Stimulated activated CD4-positive, alpha-beta T cell treated with anti-CD3 and anti-CD28 coated beads, Interleukin-1b, Interleukin-23, amount 100 ng/mL, for 4 hours (primary cell): ENCODE results near the gene CELSR3.

Experiments
- DNase-seq, 2 donors: peaks; one replicate each; pipeline ENCODE4 v3.0.0-alpha.2; 2020; ENCODE audit warnings: low read depth in 2 of 2

CELSR3 gene

DNA sequence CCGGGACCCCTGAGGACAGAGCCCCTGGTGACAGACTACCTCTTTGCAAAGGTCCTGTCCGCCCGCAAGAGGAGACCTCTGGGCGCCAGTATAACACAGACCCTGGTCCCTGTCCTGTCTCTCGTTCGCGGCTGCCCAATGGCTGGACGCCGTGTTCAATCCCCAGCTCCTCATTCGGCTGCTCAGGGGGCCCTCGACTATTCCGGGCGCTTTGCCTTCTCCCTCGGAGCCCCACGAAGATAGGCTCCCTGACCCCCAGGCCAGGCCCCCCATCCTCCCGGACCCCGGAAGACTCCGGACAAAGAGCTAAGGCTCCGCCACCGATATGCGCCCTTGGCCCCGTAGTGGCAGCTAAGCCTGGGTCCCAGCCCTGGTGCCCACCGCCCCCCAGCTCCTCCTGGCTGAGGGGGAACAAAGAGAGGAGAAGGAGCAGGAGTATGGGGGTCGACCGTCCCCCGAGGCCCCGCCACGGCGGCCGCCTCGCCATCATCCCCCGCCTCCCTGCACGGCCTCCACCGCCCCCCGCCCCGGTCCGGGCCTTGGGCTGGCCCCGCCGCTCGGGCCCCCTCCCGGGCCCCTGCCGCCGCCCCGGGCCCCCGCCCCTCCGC lies 437 bp downstream of the CELSR3 start:
- no peak for DNase-seq

DNA sequence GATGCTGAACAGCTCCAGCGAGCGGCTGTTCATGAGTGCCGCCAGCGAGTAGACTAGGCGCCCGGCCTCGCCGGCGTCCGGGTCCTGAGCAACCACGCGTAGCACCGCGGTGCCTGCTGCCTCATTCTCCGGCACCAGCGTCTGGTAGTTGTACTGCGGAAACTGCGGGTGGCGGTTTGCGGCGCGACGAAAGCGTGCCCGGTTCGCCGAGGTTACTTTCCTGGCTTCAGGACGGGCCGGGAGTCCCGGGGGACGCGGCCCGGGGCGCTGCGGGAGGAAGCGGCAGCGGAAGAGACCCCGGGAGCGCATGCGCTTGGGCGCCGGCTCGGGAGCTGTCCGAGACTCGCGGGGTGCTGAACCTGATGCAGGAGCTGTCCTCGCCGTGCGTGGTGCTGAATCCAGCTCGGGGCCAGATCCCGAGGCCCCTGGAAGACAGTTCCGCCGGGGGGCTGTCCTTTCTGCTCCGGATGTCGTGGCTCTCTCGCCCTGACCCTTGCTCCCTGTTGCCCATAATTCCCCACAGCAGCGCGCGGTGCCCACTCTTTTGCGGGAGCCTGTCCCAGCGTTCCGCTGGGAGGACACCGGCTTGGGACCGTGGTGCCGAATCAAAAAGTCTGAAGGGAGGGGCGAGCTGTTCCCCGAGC lies 1.1 kb downstream of the CELSR3 start:
- DNase-seq: peak; percentile 66 to 69

GRCh38 chr3:48660800-48661400 lies 1.8 kb downstream of the CELSR3 start:
- DNase-seq: no peak

DNA sequence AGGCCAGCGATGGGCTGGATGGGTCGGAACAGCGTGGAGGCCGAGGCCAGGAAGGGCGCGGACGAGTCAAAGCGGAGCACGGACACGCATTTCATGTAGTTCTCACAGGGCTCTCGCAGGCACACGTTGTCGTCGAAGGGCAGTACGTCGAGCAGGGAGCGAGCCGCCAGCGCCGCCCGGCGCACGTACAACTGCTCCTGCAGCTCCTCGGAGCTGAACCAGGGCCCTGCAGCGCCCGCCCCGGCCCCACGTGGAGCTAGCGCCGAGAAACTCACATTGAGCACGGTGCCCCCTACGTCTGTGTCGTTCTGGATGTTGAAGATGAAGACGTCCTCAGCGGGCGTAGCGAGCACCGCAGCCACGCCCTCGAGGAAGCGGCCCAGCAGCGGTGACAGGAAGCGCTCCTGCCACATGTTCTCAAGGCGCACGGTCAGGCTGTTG lies 5.8 kb downstream of the CELSR3 start:
- DNase-seq: peak in 1 of 2 donors; percentile 24

GRCh38 chr3:48656061-48656840 lies 6.4 kb downstream of the CELSR3 start:
- DNase-seq: peak; percentile 79 to 84

DNA sequence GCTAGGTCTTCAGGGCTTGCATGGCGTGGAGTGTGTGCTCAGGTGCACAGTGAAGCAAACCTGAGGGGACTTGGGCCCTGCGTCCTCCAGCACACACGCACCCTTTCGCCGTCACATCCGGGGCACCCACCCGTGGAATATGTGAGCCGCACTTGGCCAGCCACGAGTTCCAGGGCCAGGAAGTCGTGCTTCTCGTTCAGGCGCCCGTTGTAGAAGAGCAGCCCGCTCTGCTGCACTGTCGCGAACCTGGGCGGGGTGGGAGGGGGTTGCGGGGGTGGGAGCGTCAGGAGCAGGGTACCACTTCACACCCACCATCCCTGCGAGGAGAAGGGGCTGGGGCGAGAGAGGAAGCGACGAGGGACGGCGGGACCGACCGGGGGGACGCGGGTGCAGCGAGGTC lies 7.1 kb downstream of the CELSR3 start:
- no peak for DNase-seq

DNA sequence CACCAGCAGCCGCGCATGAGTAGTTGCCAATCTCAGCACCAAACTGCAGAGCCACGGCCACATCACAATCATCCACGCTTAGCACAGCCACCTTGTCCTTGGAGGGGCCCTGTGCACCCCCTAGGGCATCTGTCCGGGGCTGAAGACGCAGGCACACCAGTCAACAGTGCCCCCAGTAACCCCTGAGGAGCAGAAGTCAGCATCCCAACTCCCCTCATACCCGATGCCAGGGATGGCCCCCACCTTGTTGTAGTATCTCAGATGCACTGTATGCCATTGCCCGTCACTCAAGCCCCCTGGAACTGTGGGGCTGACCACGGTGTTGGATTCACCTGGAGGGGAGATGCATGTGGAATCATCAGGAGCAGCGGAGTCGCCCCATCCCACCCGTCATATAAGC lies 7.6 kb downstream of the CELSR3 start:
- DNase-seq: no peak

DNA sequence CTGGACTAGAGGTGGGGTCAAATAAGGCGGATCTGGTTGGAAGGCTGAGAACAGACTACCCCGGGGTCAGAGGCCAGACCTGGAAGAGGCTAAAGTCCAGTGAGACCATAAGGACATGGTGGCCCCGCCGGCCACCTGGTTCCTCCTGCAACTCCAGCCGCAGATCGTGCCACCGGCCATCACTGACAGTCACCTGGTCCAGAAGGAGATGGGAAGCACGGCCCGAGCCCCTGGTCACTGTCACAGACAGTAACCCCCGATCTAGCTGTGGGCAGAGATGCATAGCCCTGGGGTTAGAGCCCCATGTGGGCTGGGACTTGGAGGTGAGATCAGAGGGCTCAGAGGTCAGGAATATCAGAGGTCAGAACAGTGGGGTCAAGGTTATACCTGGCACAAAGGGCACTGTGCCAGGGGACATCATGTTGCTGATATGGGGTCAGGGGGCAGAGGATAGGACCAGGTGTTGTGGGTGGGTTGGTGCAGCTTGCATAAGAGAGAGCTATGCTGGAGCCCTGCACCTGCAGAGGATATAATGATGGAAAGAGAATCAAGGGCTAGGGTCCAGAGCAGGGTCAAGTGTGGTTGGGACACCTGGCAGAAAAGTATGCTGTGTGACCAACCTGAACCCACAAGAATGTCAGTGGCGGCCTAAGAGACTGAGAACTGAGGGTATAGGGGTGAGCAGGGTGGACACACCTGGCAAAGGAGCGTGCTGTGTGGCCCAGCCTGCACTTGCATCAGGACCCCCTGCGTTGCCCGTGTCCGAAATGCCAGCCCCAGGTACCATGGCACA lies 9.6 kb downstream of the CELSR3 start:
- no peak for DNase-seq

- no peak for DNase-seq
Observed at GRCh38 chr3:48651771-48652170, 10.9 kb downstream of the CELSR3 start.

DNA sequence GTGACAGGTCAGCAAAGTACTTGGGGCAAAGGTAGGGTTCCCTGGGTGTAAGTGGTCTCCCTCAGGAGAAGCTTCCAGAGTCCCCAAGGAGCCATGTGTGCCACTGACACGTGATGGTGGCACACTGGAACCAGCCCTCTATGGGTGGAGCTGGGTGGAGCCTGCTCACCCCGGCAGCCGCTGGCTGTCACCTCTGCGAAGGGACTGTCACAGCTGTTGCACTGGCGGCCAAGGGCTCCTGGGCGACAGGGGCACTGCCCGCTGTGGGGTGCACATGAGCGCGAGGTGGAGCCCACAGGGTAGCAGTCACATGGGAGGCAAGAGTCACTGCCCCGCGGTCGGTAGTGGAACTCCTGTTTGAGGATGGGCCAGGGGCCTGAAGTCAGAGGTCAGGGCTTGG lies 12.0 kb downstream of the CELSR3 start:
- no peak for DNase-seq

DNA sequence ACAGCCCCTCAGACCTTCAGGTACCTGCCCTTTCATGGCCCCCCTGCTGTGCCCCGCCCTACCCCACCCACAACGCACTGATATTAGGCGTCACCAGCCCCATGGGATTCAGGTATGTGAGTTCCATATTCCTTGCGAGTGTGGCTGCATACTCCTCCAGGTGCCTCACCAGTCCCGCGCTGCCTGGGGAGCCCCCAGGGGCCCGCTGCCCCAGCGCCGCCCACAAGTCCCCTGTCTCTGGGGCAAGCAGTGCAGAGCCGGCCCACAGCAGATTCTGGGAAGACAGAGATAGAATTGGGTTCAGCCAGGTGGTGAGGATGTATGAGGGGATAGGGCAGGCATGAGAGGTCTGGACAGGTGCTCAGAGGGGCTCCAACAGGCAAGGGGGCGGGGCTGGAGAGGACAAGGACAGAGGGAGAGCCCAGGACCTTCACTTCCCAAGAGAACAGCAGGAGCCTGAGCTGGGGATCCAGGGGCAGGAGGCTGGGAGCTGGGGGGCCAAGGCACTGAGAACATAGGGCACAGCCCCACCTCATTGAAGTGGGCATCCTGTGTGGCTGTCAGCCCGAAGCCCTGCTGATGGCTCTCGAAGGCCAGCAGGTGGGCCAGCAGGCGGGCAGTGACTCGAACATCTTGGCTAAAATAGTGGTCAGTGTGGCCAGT lies 14.4 kb downstream of the CELSR3 start:
- DNase-seq: no peak

DNA sequence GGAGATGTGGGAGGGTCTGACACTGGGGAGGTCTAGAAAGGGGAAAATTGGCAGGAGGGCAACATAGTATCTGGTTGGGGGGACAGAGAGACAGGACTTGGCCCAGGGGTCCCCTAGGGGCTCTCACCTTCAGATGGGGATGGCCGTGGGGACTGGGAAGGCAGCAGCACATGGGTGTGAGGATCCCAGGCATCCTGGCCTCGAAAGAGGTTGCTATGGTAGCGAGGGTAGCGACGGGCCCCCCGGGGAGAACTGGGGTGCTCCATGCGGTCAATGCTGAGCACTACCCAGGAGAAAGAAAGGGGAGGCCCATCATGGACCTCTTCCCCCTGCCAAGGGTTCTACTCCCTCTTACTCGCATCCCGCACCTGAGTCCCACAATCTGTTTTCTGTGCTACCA lies 15.0 kb downstream of the CELSR3 start:
- DNase-seq: no peak

DNA sequence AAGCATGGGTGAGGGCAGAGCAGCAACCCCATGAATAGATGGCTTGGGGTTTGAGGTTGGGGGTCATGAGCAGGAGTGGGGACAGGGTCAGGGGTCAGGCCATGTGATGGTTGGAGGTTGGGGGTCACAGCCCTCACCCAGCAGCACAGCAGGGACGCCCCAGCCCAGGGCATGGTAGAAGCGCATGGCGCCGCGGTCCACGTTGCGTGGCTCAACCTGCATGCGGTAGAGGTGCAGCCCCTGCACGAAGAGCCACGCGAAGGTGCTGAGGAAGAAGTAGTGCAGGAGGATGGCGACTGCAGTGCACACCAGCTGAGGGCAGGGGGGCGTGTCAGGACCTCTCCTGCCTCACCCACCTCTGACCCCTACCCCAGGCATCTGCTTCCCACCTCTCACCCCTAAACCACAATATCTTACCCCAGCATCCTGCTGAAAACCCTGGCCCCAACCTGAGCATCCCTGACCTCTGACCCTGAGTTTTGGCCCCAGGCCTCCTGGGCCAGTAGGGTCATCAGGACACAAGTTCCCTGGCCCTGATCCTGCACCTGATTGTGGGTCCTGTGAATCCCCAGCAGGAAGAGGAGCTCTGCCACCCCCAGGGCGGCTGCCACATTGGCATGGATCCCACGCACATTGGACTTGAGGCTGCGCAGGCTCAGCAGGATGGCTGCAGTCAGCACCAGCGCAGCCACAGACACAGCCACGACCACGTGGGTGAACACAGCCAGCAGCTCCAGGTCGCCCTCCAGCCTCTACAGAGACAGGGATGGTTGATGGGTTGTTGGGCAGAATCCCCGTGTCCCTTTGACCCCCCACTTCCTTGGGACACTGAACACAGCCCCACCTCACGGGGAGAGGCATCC lies 17.6 kb downstream of the CELSR3 start:
- no peak for DNase-seq

- no peak for DNase-seq
Observed at GRCh38 chr3:48642605-48643004, 20.1 kb downstream of the CELSR3 start.

- DNase-seq: no peak
Observed at GRCh38 chr3:48641396-48641795, 21.3 kb downstream of the CELSR3 start.

DNA sequence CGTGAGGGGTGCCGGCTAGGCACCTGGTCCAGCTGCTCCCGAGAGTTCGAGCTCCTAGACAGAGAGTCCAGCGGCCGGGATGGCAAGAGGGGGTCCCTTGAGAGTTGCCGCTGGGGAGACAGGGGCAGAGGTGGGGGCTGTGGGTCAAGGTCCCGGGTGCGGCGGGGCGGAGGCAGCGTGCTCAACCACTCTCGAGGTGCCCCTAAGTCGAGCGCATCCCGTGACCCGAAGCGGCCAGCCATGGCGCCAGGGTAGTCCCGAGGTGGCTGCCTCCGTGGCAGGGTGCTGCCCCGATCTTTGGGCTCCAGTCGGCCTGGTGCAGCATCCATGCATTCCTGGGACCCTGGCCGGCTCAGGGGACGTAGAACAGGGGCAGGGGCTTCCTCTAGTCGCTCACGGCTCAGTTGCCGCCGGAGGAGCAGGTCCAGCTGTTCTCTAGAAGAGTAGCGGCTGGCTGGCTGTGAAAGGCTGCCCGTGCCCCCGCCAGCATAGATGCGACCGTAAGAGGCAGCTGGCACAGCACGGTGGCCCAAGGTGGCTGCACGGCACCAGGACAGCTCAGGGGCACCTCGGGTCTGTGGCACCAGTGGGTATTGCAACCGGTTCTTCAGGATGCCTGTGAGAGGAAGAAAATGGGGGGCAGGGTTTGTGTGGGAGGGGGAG lies 22.6 kb downstream of the CELSR3 start:
- no peak for DNase-seq

DNA sequence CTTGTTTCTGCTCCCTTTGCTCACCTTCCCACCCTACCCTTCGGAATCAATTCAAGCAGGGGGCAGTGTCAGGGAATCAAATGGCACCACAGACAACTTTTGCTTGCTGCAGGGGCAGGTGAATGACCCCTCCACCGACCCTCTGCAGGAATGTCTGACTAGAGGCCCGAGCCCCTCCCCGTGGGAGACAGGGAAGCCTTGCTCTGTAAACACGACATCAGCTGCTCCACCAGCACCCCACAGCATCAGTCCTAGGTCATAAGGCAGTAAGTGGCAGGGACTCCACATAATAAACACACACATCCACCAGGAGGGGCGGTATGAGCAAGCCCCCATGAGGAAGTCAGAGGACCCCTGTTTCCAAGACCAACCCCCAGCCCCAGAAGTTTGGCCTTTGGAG lies 25.4 kb downstream of the CELSR3 start:
- DNase-seq: no peak

DNA sequence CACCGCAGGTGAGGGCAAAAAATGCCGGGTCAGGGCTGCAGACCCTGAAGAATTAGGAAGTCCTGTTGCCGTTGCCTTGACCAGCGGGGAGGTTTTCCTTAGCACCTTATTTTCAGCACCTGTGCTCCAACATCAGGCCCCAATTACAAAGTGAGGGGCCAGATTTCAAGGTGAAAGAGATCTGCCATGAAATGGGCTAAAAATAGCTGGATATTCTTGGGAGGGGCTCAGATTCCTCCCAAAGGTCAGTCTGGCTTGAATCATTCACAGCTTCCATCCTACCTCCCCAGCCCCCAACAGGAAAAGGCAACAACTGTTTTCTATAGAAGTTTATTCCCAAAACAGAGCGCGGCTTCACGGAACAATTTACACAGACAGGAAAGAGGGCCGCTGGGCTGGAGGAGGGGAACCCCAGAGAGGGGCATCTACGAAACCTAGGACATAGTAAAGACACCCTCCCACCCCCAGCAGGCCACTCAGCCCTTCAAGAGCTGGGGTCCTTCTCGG lies 26.5 kb downstream of the CELSR3 start:
- DNase-seq: no peak

GRCh38 chr3:48635222-48636021 lies 27.3 kb downstream of the CELSR3 start, which contains the start of gene SLC26A6:
SLC26A6 (minus strand) TSS chr3:48635461; CDS start chr3:48635393, 68 bp downstream.
- peak; percentile 84 to 93 for DNase-seq
